HUDEP-2 (cell line): ENCODE data around the gene CSRP3.

Experiments
- DNase-seq, 76 experiments: peaks; one replicate each; lab custom pipeline; 2025; ENCODE audit not compliant: unreplicated experiment in 76 of 76; lab: John Stamatoyannopoulos, UW

Gene CSRP3

GRCh38 chr11:19191530-19192169 lies 10.1 kb downstream of the CSRP3 start:
- DNase-seq = peak in 1 of 76 experiments; percentile 1

GRCh38 chr11:19187833-19188258 lies 13.9 kb downstream of the CSRP3 start:
- DNase-seq = no peak

GRCh38 chr11:19187114-19187832 lies 14.5 kb downstream of the CSRP3 start:
- DNase-seq = no peak

GRCh38 chr11:19185516-19186052 lies 16.2 kb downstream of the CSRP3 start:
- no peak for DNase-seq

GRCh38 chr11:19185036-19185435 lies 16.7 kb downstream of the CSRP3 start:
- DNase-seq = no peak

- peak in 13 of 76 experiments; percentile 3 to 39 (median 6) for DNase-seq
Observed at GRCh38 chr11:19183646-19184045, 18.1 kb downstream of the CSRP3 start.

GRCh38 chr11:19181531-19182261 lies 20.1 kb downstream of the CSRP3 start:
- DNase-seq = no peak

- peak in 3 of 76 experiments; percentile 4 to 18 (median 5) for DNase-seq
Observed at GRCh38 chr11:19176629-19177186, 25.1 kb downstream of the CSRP3 start.

- no peak for DNase-seq
Observed at GRCh38 chr11:19173964-19174638, 27.7 kb downstream of the CSRP3 start.

- DNase-seq = no peak
Observed at GRCh38 chr11:19173004-19173689, 28.6 kb downstream of the CSRP3 start.

- DNase-seq = no peak
Observed at GRCh38 chr11:19168090-19168489, 33.7 kb downstream of the CSRP3 start.

GRCh38 chr11:19164881-19165280 lies 36.9 kb downstream of the CSRP3 start:
- DNase-seq = no peak

- DNase-seq = no peak
Observed at GRCh38 chr11:19164230-19164855, 37.4 kb downstream of the CSRP3 start.

GRCh38 chr11:19163617-19164016 lies 38.2 kb downstream of the CSRP3 start:
- DNase-seq = no peak

GRCh38 chr11:19162951-19163505 lies 38.8 kb downstream of the CSRP3 start:
- no peak for DNase-seq

GRCh38 chr11:19161651-19162050 lies 40.1 kb downstream of the CSRP3 start:
- no peak for DNase-seq

- DNase-seq = no peak
Observed at GRCh38 chr11:19160847-19161246, 40.9 kb downstream of the CSRP3 start.

GRCh38 chr11:19156892-19157291 lies 44.9 kb downstream of the CSRP3 start:
- no peak for DNase-seq

- DNase-seq = no peak
Observed at GRCh38 chr11:19145319-19145718, 56.5 kb downstream of the CSRP3 start.
